Measurements from ENCODE around the gene ISL2.

GRCh38 chr15:76337059-76337695 is 604 bp downstream of the ISL2 start:
- no peak for TF ChIP-seq CEBPB (tag; IDR thresholded peaks at IDR 0.05)
- TF ChIP-seq SREBF2 (CRISPR knock-in tag; IDR thresholded peaks at IDR 0.05), result no peak
- no peak for TF ChIP-seq ZNF253 (CRISPR knock-in tag; conservative IDR thresholded peaks at IDR 0.05)
- no peak for TF ChIP-seq BHLHE40 (IDR thresholded peaks at IDR 0.05; ENCODE audit: low read length)
- no peak for TF ChIP-seq MTA3 (IDR thresholded peaks at IDR 0.05; ENCODE audit: borderline replicate concordance)
- TF ChIP-seq CHD2 (IDR thresholded peaks at IDR 0.05; ENCODE audit: low read depth, low read length), result no peak
- no peak for TF ChIP-seq ZNF224 (CRISPR knock-in tag; IDR thresholded peaks at IDR 0.05)
- TF ChIP-seq ZNF785 (CRISPR knock-in tag; IDR thresholded peaks at IDR 0.05), result no peak
- TF ChIP-seq POLR2AphosphoS5 (IDR thresholded peaks at IDR 0.05; ENCODE audit: control insufficient read depth, insufficient read depth, low read depth, low read length), result no peak
- TF ChIP-seq LCOR (CRISPR knock-in tag; IDR thresholded peaks at IDR 0.05), result no peak
- no peak for TF ChIP-seq ZNF239 (CRISPR knock-in tag; IDR thresholded peaks at IDR 0.05)
